Fibroblast of the aortic adventitia (primary cell): ENCODE data around the gene TXN2. TPM values are rescaled to one million over a fixed set of nuclear protein-coding genes. Genes with fewer than 3 reads are reported as not detected.

ENCODE experiments used
- DNase-seq: peaks from one replicate; pipeline ENCODE4 v3.0.0-alpha.2; 2010; ENCODE audit warnings: low read depth
- H3K4me3 ChIP-seq: 2 replicates; pipeline ENCODE4 v1.5.1; 2011; ENCODE audit warnings: low read depth, mild to moderate bottlenecking, control low read depth, low read length, moderate library complexity
- total RNA-seq: library from RNA; depleted of rRNA; stranded (reverse); fragments of >200 nt; gene quantifications from 2 replicates; pipeline ENCODE4 v1.2.3, GENCODE V29; 2012; ENCODE audit warnings: low replicate concordance
- TF ChIP-seq, protein P1 (sequence below): IDR thresholded peaks from 2 replicates; pipeline ENCODE4 v1.5.1; 2011; ENCODE audit warnings: mild to moderate bottlenecking, low read length, control low read depth, inconsistent platforms; ENCODE audit not compliant: insufficient read depth

The TXN2 gene
- total RNA-seq, 1 donor = 38.8 TPM

DNA sequence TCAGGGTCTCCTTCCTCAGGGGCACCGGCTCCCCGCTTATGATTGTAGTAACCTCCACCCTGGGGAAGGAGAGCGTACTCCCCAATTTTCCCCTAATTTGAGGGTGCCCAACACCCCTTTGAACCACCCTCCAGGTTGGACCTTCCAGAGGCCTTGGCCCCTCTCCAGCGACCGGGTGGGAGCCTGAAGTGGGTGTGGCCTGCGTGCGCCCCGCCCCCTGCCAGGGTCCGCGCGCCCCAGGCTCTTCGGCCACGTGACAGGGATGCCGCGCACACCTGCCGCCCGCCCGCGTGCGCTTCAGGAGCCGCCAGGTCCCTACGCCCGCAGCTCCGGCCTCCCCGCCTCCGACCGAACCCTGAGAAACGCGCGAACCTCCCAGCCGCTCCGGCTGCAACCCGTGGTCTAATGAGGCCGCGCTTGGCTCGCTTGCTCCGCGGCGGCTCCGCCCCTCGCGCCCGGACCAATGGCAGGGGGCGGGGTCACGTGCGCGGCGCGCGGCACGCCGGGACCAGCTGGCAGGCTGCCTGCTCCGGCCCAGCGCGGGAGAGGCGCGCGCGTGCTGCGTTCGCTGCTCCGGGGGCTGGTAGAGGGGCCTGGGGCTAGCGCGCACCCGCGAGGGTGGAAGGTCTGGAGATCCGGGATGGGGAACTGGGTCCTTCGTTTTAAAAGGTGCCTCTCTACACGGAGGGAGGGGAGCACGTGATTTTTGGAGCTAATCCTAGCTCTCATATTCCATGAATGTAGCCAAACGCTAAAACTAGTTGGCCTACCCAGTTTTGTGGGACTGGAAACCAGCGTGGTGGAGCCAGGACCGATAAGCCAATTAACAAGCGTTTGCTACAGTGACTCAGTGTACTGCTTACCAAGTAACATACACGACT lies 25.4 kb upstream of the TXN2 start, which contains the start of gene FOXRED2:
TSS of gene FOXRED2 (minus strand) at position 404 of the 881 bp plus-strand sequence. CDS start 618 bp downstream, outside the sequence.
- peak; percentile 75 for DNase-seq
- peak within 1 kb of the TSS; percentile 70 for H3K4me3 ChIP-seq
- TF ChIP-seq, protein P1, sequence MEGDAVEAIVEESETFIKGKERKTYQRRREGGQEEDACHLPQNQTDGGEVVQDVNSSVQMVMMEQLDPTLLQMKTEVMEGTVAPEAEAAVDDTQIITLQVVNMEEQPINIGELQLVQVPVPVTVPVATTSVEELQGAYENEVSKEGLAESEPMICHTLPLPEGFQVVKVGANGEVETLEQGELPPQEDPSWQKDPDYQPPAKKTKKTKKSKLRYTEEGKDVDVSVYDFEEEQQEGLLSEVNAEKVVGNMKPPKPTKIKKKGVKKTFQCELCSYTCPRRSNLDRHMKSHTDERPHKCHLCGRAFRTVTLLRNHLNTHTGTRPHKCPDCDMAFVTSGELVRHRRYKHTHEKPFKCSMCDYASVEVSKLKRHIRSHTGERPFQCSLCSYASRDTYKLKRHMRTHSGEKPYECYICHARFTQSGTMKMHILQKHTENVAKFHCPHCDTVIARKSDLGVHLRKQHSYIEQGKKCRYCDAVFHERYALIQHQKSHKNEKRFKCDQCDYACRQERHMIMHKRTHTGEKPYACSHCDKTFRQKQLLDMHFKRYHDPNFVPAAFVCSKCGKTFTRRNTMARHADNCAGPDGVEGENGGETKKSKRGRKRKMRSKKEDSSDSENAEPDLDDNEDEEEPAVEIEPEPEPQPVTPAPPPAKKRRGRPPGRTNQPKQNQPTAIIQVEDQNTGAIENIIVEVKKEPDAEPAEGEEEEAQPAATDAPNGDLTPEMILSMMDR = no peak

- peak overlapping the region; percentile 70 for H3K4me3 ChIP-seq
- TF ChIP-seq, protein P1 = no peak
- DNase-seq = no peak
These were observed 24.7 kb upstream of the TXN2 start for GRCh38 chr22:36505998-36506635.

GRCh38 chr22:36497910-36498665 lies 16.6 kb upstream of the TXN2 start:
- TF ChIP-seq, protein P1 = no peak
- DNase-seq = no peak
- H3K4me3 ChIP-seq = no peak overlapping the region

- DNase-seq = no peak
- TF ChIP-seq, protein P1 = no peak
- no peak overlapping the region for H3K4me3 ChIP-seq
These were observed 12.3 kb upstream of the TXN2 start for GRCh38 chr22:36493690-36494110.

- no peak overlapping the region for H3K4me3 ChIP-seq
- no peak for DNase-seq
- TF ChIP-seq, protein P1 = no peak
These were observed 10.7 kb upstream of the TXN2 start for GRCh38 chr22:36492109-36492508.

- TF ChIP-seq, protein P1 = no peak
- no peak for DNase-seq
- H3K4me3 ChIP-seq = no peak overlapping the region
These were observed 9.7 kb upstream of the TXN2 start for GRCh38 chr22:36491155-36491554.
